HG03469 (cell line): ENCODE measurements around the gene EFCAB8.
"Not testable (repeated sequence)": the region's sequence is repeated elsewhere in the genome, so short reads cannot be mapped to it uniquely, and the experiment has no call there.

Experiments used
- ATAC-seq: cut with Tn5 transposase; IDR thresholded peaks from one replicate; pipeline ENCODE4 v1.9.1; 2021; ENCODE audit warnings: mild to moderate bottlenecking, moderate library complexity, moderate number of reproducible peaks; ENCODE audit not compliant: unreplicated experiment

EFCAB8 gene

DNA sequence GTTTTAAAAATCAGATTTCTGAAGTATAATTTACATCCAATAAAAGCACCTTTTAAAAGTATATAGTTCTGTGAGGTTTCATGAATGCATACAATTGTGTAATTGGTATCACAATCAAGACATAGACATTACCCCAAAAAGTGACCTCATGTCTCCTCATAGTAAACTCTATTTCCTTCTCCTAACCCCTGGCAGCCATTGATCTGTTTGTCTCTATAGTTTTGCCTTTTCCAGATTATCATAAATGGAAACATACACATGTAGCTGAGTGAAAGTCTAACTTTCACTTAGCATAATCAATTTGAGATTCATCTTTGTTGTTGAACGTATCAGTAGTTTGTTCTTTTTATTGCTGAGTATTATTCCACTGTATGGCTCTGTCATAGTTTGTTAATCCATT is 87.9 kb downstream of the EFCAB8 start:
- ATAC-seq: no peak

- ATAC-seq: not testable (repeated sequence)
Measured at GRCh38 chr20:32950539-32950938, 91.8 kb downstream of the EFCAB8 start.

GRCh38 chr20:32957459-32957858 is 98.7 kb downstream of the EFCAB8 start:
- no peak for ATAC-seq

DNA sequence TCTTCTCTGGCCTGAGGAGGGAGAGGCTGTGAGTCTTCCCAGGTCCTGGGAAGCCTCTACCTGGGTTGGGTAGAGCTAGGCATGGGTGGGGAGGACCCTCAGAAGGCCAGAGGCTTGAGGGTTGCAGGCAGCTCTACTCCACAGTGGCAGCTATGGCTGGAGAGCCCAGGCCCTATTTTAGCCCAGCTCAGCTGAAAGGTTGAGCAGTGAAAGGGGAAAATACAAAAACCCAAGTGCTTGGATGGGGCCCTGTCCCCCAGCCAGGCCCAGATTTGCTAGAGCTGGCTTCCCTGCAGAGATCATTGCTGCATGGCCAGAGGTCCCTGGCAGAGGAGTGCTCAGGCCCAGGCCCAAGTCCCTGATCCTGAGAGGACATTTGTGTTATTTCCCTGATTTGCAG is 99.9 kb downstream of the EFCAB8 start:
- no peak for ATAC-seq

GRCh38 chr20:32959351-32960221 is 100.9 kb downstream of the EFCAB8 start:
- no peak for ATAC-seq

- no peak for ATAC-seq
Measured at GRCh38 chr20:32960222-32960518, 101.4 kb downstream of the EFCAB8 start.

- no peak for ATAC-seq
Measured at GRCh38 chr20:32960849-32961731, 102.4 kb downstream of the EFCAB8 start.

DNA sequence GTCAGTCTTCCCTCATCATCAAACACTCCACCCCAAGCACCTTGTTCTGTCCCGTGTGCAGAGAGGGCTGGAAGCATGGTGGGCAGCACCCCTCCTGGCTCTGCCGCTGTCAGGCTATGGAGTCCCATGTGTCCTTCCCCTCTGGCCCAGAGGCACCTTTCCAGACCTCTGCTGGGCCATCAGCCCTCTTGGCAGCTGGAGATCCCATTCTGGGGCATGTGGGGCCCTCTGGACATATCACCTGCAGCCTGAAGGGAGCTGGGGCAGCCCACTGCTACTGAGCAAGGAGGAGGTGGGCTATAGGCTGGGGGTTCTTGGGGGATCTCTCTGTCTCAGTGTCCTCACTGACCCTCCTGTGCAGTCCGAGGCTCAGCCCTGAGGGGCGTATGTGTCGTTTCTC is 103.3 kb downstream of the EFCAB8 start:
- no peak for ATAC-seq

GRCh38 chr20:32962646-32963045 is 103.9 kb downstream of the EFCAB8 start:
- not testable (repeated sequence) for ATAC-seq

- no peak for ATAC-seq
Measured at GRCh38 chr20:32963176-32963575, 104.5 kb downstream of the EFCAB8 start.

- ATAC-seq: no peak
Measured at GRCh38 chr20:32964575-32964974, 105.9 kb downstream of the EFCAB8 start.

- ATAC-seq: no peak
Measured at GRCh38 chr20:32965115-32965514, 106.4 kb downstream of the EFCAB8 start.

DNA sequence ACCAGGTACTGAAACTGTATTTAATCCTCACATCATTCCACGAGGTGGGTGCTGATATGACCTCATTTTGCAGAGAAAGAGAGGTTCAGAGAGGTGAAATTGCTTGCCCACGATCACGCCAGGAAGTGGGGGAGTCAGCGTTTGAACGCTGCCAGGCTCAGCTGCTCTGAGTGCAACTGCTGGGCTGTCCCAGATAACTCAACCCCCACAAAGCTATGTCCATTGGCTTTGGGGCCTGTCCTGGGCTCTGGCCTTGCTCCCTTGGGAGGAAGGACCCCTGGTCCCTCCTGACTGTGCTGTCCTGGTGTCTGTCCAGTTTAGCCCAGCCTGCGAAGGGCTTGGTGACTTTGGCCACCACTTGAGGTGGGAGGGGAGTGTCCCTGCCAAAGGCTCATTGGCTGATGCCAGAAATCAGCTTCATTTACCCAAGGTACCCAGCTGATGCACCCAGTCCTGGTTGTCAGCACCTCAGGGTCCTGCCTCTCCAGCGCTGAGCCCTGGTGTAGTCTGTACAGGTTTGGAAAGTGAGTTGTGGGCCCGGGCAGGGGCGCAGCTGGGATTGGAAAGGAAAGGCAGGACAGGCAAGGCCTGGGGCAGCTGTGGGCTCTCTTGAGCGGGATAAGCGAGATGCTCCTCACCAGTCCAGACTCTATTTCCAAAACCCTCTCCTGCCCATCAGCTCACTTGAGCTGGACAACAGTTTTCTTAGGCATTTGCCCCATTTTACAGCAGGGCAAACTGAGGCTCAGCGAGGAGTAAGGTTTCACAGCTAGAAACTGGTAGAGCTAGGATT is 107.1 kb downstream of the EFCAB8 start:
- ATAC-seq: no peak

DNA sequence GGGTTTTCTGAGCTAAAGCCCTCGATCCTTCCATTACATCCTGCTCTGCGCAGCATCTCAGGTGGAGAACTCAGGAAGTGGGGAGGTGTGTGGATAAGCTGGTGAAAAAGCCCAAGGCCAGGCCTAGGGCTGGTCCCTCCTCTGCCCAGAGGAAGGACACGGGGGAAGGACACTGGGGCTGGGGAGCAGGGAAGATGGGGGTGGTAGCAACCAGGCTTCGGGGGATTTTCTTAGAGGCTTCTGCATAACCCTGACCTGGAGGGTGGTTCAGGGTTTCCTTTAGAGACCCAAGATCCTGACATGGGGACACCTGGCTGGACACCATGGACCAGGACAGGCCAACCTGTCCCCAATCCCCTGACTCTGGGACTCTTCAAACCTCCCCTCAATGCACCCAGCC is 107.7 kb downstream of the EFCAB8 start:
- ATAC-seq: no peak

DNA sequence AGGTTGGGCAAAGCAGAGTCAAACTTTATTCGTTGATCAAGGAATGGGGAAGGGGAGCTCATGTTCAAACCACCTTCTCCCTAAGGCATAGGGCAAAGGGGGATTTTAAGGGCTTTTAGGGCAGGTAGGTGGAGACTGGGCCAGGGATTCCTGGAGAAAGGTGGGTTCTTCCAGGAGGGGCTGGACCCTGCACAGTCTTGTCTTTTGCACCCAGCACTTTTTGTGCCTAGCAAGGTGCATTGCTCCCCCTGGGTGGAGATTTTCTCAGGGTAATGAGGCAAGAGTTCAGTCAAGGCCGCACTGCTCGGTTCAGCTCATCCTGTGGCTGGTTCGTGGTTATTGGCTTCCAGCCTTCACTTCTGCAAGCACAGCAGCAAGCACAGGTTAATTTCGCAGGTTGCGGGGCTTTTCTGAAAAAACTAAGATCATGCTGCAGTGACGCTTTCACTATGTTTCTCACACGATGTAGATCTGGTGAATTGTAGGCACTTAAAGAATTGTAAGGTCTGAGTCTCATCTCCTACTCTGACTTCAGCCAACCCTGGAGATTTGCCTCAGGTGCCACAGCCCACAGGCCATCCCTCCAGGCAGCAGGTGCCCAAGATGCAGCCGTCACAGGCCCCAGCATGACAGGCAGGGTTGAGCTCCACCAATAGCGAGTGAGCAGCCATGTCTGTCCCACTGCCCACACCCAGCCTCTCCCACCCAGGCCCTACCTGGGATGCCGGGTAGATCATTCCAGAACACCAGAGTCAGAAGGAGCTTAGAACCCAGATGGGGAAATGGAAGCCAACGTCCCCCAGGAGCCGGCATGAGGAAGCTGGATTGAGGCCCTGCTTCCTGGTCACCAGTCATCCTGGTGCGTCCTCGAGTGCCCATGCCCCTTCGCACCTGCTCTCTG is 108.4 kb downstream of the EFCAB8 start:
- ATAC-seq: no peak

DNA sequence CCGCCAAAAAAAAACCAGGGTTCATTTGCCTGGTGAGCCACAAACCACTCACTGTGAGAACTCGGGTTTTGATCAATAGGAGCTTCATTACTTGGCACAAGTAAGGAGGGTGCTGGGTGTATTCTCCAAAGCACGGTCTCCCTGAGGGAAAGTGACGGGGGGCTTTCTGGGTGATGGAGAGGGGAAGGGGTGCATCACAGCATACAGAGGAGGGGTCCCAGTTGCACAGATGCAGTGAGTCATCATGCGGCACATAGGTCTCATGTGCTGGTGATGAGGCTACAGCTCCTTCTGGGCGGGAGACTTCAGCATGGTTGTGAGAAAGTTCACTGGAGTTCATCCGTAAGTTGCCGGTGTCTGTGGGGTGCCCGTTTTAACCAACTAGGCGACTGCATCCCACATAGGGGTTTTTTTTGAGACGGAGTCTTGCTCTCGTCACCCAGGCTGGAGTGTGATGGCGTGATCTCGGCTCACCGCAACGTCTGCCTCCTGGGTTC is 109.3 kb downstream of the EFCAB8 start:
- ATAC-seq: no peak

GRCh38 chr20:32968478-32969241 is 109.9 kb downstream of the EFCAB8 start:
- no peak for ATAC-seq

GRCh38 chr20:32969356-32970114 is 110.8 kb downstream of the EFCAB8 start:
- ATAC-seq: no peak
